HG03432 (cell line): Measurements from ENCODE around the gene ATG10.
"Not testable (repeated sequence)": the region's sequence is repeated elsewhere in the genome, so short reads cannot be mapped to it uniquely, and the experiment has no call there.

Experiments
- ATAC-seq: cut with Tn5 transposase; IDR thresholded peaks from one replicate; pipeline ENCODE4 v1.9.1; 2021; ENCODE audit warnings: mild to moderate bottlenecking, moderate library complexity; ENCODE audit not compliant: unreplicated experiment

Gene ATG10

GRCh38 chr5:81980598-81981260 is 8.9 kb downstream of the ATG10 start:
- ATAC-seq, result no peak

GRCh38 chr5:81982172-81982685 is 10.4 kb downstream of the ATG10 start:
- not testable (repeated sequence) for ATAC-seq

- not testable (repeated sequence) for ATAC-seq
These were observed 11.3 kb downstream of the ATG10 start for GRCh38 chr5:81983148-81983547.

GRCh38 chr5:81983563-81983962 is 11.7 kb downstream of the ATG10 start:
- ATAC-seq, result not testable (repeated sequence)

- no peak for ATAC-seq
These were observed 14.3 kb downstream of the ATG10 start for GRCh38 chr5:81986126-81986525.

- no peak for ATAC-seq
These were observed 17.4 kb downstream of the ATG10 start for GRCh38 chr5:81989204-81989603.

GRCh38 chr5:81994679-81995078 is 22.9 kb downstream of the ATG10 start:
- no peak for ATAC-seq

GRCh38 chr5:81995407-81995806 is 23.6 kb downstream of the ATG10 start:
- ATAC-seq, result no peak

GRCh38 chr5:82004511-82004910 is 32.7 kb downstream of the ATG10 start:
- ATAC-seq, result no peak

- ATAC-seq, result not testable (repeated sequence)
These were observed 38.0 kb downstream of the ATG10 start for GRCh38 chr5:82009869-82010268.

GRCh38 chr5:82010696-82011095 is 38.9 kb downstream of the ATG10 start:
- ATAC-seq, result no peak

GRCh38 chr5:82011761-82012160 is 39.9 kb downstream of the ATG10 start:
- no peak for ATAC-seq

- ATAC-seq, result not testable (repeated sequence)
These were observed 42.8 kb downstream of the ATG10 start for GRCh38 chr5:82014644-82015043.

GRCh38 chr5:82018462-82018861 is 46.6 kb downstream of the ATG10 start:
- ATAC-seq, result no peak

- no peak for ATAC-seq
These were observed 47.7 kb downstream of the ATG10 start for GRCh38 chr5:82019342-82020138.

- ATAC-seq, result no peak
These were observed 50.7 kb downstream of the ATG10 start for GRCh38 chr5:82022499-82022898.

- no peak for ATAC-seq
These were observed 51.8 kb downstream of the ATG10 start for GRCh38 chr5:82023644-82024043.

- ATAC-seq, result no peak
These were observed 59.6 kb downstream of the ATG10 start for GRCh38 chr5:82031220-82032119.

GRCh38 chr5:82042894-82043293 is 71.1 kb downstream of the ATG10 start:
- not testable (repeated sequence) for ATAC-seq

GRCh38 chr5:82044010-82044409 is 72.2 kb downstream of the ATG10 start:
- ATAC-seq, result no peak
